ENCODE measurements around the gene TSPAN2.

The TSPAN2 gene

GRCh38 chr1:115126516-115126915 lies 37.2 kb upstream of the TSPAN2 start:
- H3K27ac Mint-ChIP-seq (ENCODE audit: low read depth), result no peak overlapping the region
- ATAC-seq (replicated peaks; ENCODE audit: extremely low read depth, poor library complexity, severe bottlenecking) (no peak), DNase-seq (ENCODE audit: low spot score in 2 of 2) (no peak)
- H3K27me3 Mint-ChIP-seq, result peaks cover 45% of the 10 kb centered on the region
- H3K36me3 Mint-ChIP-seq (ENCODE audit: insufficient read depth), result no peaks in the 10 kb centered on the region
- peaks cover 14% of the 10 kb centered on the region for H3K9me3 Mint-ChIP-seq
- H3K4me1 Mint-ChIP-seq, result no peaks in the 10 kb centered on the region
- no peak overlapping the region for H3K4me3 Mint-ChIP-seq

DNA sequence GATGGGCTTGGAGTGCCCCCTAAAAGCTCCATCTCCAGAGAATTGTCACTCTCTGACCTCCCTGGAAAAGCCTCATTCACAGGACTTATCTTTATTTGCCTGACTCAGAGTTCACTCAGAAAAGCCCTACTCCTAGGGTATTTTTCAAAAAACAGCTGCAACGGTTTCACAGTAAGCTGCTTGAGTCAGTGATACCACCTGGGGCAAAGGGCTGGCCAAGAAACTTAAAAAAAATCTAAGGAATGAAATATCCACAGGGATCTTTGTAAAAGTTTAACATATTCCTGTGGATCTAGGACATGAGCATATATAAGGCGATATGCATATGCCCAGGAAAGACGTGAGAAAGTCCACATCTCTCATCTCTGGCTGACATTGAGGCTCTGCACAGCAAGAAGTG lies 33.8 kb upstream of the TSPAN2 start:
- DNase-seq (ENCODE audit: low spot score in 2 of 2) (no peak), ATAC-seq (replicated peaks; ENCODE audit: extremely low read depth, poor library complexity, severe bottlenecking) (no peak)
- H3K4me3 Mint-ChIP-seq, result no peak overlapping the region

DNA sequence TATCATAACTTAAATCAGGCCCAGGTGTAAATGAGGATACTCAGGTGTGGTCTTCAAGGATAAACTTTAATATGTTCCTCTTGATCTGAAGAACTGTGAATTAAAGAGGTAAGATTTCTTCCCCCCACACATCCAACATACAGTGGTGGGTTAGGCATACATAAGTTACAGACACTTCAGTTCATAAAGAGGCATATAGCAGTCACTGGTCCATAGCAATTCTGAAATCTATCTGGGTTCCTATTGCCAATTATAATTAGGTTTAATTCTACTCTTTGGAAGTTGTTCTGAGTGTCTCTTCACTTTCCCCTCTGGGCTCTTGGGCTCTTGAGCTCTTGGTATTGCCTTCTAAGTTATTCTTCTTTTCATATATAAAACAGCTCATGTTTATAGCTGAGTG lies 32.5 kb upstream of the TSPAN2 start:
- ATAC-seq (replicated peaks; ENCODE audit: extremely low read depth, poor library complexity, severe bottlenecking), result no peak
- H3K36me3 Mint-ChIP-seq (ENCODE audit: insufficient read depth), result no peaks in the 10 kb centered on the region
- H3K4me3 Mint-ChIP-seq, result no peak overlapping the region
- no peaks in the 10 kb centered on the region for H3K4me1 Mint-ChIP-seq
- DNase-seq (ENCODE audit: low spot score in 2 of 2), result no peak
- H3K27ac Mint-ChIP-seq (ENCODE audit: low read depth), result no peak overlapping the region
- H3K27me3 Mint-ChIP-seq, result peaks cover 92% of the 10 kb centered on the region
- peaks cover 24% of the 10 kb centered on the region for H3K9me3 Mint-ChIP-seq

More for the DNA sequence above, 33.8 kb upstream of the TSPAN2 start:
- Mint-ChIP-seq H3K27ac (ENCODE audit: low read depth) (no peak overlapping the region), H3K9me3 (peaks cover 24% of the 10 kb centered on the region), H3K4me1 (no peaks in the 10 kb centered on the region), H3K27me3 (peaks cover 79% of the 10 kb centered on the region), H3K36me3 (ENCODE audit: insufficient read depth) (no peaks in the 10 kb centered on the region)

DNA sequence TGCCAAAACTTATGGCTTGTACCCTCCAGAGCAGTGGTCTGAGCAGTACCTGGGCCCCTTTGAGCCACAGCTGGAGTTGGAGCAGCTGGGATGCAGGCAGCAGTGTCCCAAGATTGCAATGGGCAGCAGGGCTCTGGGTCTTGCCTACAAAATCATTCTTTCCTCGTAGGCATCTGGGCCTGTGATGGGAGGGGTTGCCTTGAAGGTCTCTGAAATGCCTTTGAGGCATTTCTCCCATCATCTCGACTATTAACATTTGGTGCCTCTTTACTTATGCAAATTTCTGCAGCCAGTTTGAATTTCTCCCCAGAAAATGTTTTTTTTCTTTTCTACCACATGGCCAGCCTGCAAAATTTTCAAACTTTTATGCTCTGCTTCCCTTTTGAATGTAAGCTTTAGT lies 31.0 kb upstream of the TSPAN2 start:
- peaks cover 24% of the 10 kb centered on the region for H3K9me3 Mint-ChIP-seq
- DNase-seq (ENCODE audit: low spot score in 2 of 2) (no peak), ATAC-seq (replicated peaks; ENCODE audit: extremely low read depth, poor library complexity, severe bottlenecking) (no peak)
- H3K4me3 Mint-ChIP-seq, result no peak overlapping the region
- no peaks in the 10 kb centered on the region for H3K36me3 Mint-ChIP-seq (ENCODE audit: insufficient read depth)
- no peak overlapping the region for H3K27ac Mint-ChIP-seq (ENCODE audit: low read depth)
- peaks cover 91% of the 10 kb centered on the region for H3K27me3 Mint-ChIP-seq
- no peaks in the 10 kb centered on the region for H3K4me1 Mint-ChIP-seq

DNA sequence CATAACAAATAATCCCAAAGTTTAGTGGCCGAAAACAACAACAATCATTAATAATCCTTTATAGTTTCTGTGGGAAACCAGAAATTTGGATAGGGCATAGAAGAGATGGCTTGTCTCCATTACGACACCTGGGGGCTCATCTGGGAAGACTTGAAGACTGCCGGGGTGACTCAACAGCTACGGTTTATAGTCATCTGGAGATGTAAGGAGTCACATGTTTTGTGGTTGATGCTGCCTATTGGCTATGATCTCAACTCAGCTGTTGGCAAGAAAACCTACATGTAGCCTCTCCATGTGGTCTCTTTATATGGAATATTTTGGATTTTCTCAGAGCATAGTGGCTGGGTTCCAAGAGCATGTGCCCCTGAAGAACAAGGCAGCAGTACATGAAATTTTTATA lies 29.3 kb upstream of the TSPAN2 start:
- ATAC-seq (replicated peaks; ENCODE audit: extremely low read depth, poor library complexity, severe bottlenecking), result no peak
- Mint-ChIP-seq H3K36me3 (ENCODE audit: insufficient read depth) (no peaks in the 10 kb centered on the region), H3K4me3 (no peak overlapping the region), H3K27me3 (peaks cover 75% of the 10 kb centered on the region), H3K27ac (ENCODE audit: low read depth) (no peak overlapping the region), H3K4me1 (no peaks in the 10 kb centered on the region), H3K9me3 (peaks cover 18% of the 10 kb centered on the region)
- no peak for DNase-seq (ENCODE audit: low spot score in 2 of 2)

DNA sequence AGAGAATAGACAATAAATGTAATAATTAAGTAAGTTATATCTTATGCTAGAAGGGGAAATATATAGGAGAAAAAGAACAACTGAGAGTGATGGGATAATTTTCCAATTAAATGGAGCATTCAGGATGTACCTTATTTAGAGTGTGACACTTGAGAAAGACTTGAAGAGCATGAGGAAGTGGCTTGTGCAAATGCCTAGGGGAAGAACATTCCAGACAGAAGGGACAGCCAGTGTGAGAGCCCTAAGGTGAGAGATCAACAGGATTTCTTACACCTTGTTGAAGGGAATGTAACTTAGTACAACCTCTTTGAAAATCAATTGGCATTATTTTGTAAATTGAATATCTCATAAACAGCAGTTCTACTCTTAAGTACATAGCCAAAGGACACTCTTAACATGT lies 28.8 kb upstream of the TSPAN2 start:
- H3K27me3 Mint-ChIP-seq, result peaks cover 71% of the 10 kb centered on the region
- no peak for DNase-seq (ENCODE audit: low spot score in 2 of 2)
- peaks cover 18% of the 10 kb centered on the region for H3K9me3 Mint-ChIP-seq
- ATAC-seq (replicated peaks; ENCODE audit: extremely low read depth, poor library complexity, severe bottlenecking), result no peak
- no peak overlapping the region for H3K4me3 Mint-ChIP-seq
- no peaks in the 10 kb centered on the region for H3K36me3 Mint-ChIP-seq (ENCODE audit: insufficient read depth)
- no peak overlapping the region for H3K27ac Mint-ChIP-seq (ENCODE audit: low read depth)
- no peaks in the 10 kb centered on the region for H3K4me1 Mint-ChIP-seq

GRCh38 chr1:115117298-115117697 lies 28.0 kb upstream of the TSPAN2 start:
- DNase-seq (ENCODE audit: low spot score in 2 of 2) (no peak), ATAC-seq (replicated peaks; ENCODE audit: extremely low read depth, poor library complexity, severe bottlenecking) (no peak)
- H3K27ac Mint-ChIP-seq (ENCODE audit: low read depth), result no peak overlapping the region
- H3K4me3 Mint-ChIP-seq, result no peak overlapping the region
- H3K4me1 Mint-ChIP-seq, result no peaks in the 10 kb centered on the region
- peaks cover 63% of the 10 kb centered on the region for H3K27me3 Mint-ChIP-seq
- H3K36me3 Mint-ChIP-seq (ENCODE audit: insufficient read depth), result no peaks in the 10 kb centered on the region
- H3K9me3 Mint-ChIP-seq, result peaks cover 17% of the 10 kb centered on the region

DNA sequence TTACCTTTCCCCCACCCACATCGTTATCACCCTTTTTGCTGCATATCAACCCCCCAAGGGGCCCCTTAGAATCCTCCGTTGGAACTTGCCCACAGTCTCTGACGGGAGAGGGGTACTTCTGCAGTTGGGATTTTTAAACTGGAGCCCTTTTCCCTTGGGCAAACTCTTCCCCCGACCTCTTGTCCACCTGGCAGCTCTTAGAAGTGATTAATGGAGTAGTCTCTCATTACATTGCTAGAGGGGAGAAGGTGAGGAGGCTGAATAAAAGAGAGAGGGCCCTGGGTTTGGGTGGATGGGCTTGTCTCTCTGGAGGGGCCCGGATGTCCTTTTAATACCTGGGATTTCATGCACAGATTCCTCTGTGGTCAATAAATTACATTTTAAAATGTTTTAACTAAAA lies 27.2 kb upstream of the TSPAN2 start:
- Mint-ChIP-seq H3K4me1 (no peaks in the 10 kb centered on the region), H3K27me3 (peaks cover 55% of the 10 kb centered on the region), H3K36me3 (ENCODE audit: insufficient read depth) (no peaks in the 10 kb centered on the region), H3K9me3 (peaks cover 10% of the 10 kb centered on the region), H3K27ac (ENCODE audit: low read depth) (no peak overlapping the region), H3K4me3 (no peak overlapping the region)
- ATAC-seq (replicated peaks; ENCODE audit: extremely low read depth, poor library complexity, severe bottlenecking) (no peak), DNase-seq (ENCODE audit: low spot score in 2 of 2) (no peak)

GRCh38 chr1:115115521-115116161 lies 26.3 kb upstream of the TSPAN2 start:
- H3K36me3 Mint-ChIP-seq (ENCODE audit: insufficient read depth), result no peaks in the 10 kb centered on the region
- no peak overlapping the region for H3K27ac Mint-ChIP-seq (ENCODE audit: low read depth)
- peaks cover 46% of the 10 kb centered on the region for H3K27me3 Mint-ChIP-seq
- H3K9me3 Mint-ChIP-seq, result peaks cover 4% of the 10 kb centered on the region
- no peak for DNase-seq (ENCODE audit: low spot score in 2 of 2)
- no peak overlapping the region for H3K4me3 Mint-ChIP-seq
- no peak for ATAC-seq (replicated peaks; ENCODE audit: extremely low read depth, poor library complexity, severe bottlenecking)
- no peaks in the 10 kb centered on the region for H3K4me1 Mint-ChIP-seq

- no peak for ATAC-seq (replicated peaks; ENCODE audit: extremely low read depth, poor library complexity, severe bottlenecking)
- H3K36me3 Mint-ChIP-seq (ENCODE audit: insufficient read depth), result no peaks in the 10 kb centered on the region
- H3K4me3 Mint-ChIP-seq, result no peak overlapping the region
- peaks cover 33% of the 10 kb centered on the region for H3K27me3 Mint-ChIP-seq
- H3K9me3 Mint-ChIP-seq, result no peaks in the 10 kb centered on the region
- no peaks in the 10 kb centered on the region for H3K4me1 Mint-ChIP-seq
- no peak for DNase-seq (ENCODE audit: low spot score in 2 of 2)
- H3K27ac Mint-ChIP-seq (ENCODE audit: low read depth), result no peak overlapping the region
Measured at GRCh38 chr1:115114308-115114707, 25.0 kb upstream of the TSPAN2 start.

DNA sequence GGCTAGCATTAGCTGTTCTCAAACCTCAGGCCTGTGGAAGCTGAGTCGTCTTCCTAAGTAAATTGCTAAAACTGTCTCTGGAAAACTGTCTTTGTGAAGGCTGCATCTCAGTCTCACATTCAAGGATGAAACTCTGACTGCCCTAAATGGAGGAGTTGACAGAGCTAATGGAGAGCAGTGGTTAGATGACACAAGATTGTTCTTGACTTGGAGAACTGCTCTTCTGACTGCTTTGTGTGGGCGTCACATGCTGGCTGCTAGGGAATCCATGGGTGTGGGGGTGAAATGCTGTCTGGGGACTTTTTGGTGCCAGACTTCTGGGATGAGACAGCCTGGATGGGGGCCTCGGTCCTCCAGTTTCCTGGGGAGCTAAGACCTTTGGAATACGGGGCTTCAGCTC lies 24.5 kb upstream of the TSPAN2 start:
- no peak overlapping the region for H3K4me3 Mint-ChIP-seq
- H3K9me3 Mint-ChIP-seq, result no peaks in the 10 kb centered on the region
- DNase-seq (ENCODE audit: low spot score in 2 of 2) (no peak), ATAC-seq (replicated peaks; ENCODE audit: extremely low read depth, poor library complexity, severe bottlenecking) (no peak)
- no peaks in the 10 kb centered on the region for H3K4me1 Mint-ChIP-seq
- H3K27ac Mint-ChIP-seq (ENCODE audit: low read depth), result no peak overlapping the region
- H3K27me3 Mint-ChIP-seq, result peaks cover 28% of the 10 kb centered on the region
- H3K36me3 Mint-ChIP-seq (ENCODE audit: insufficient read depth), result no peaks in the 10 kb centered on the region

- Mint-ChIP-seq H3K27me3 (peaks cover 17% of the 10 kb centered on the region), H3K9me3 (no peaks in the 10 kb centered on the region), H3K27ac (ENCODE audit: low read depth) (no peak overlapping the region), H3K4me1 (peaks cover 7% of the 10 kb centered on the region), H3K36me3 (ENCODE audit: insufficient read depth) (no peaks in the 10 kb centered on the region), H3K4me3 (no peak overlapping the region)
- ATAC-seq (replicated peaks; ENCODE audit: extremely low read depth, poor library complexity, severe bottlenecking), result no peak
- DNase-seq (ENCODE audit: low spot score in 2 of 2), result peak in 1 of 2 donors; percentile 55
Measured at GRCh38 chr1:115112496-115113375, 23.4 kb upstream of the TSPAN2 start.
